MM.1S (cell line): Measurements from ENCODE around the gene CMPK2.
A peak's percentile ranks its signal among the peaks of the same experiment; 100 is the strongest.

Experiments
- DNase-seq: peaks from one replicate; pipeline ENCODE4 v3.0.0-alpha.2; 2015
- H2AFZ ChIP-seq: fragments of 300-600 bp; sonication (generic); 2 replicates; pipeline ENCODE4 v1.6.0; 2016; ENCODE audit warnings: antibody characterized with exemption, low read length
- H3F3A ChIP-seq: fragments of 300-600 bp; sonication (generic); 2 replicates; pipeline ENCODE4 v1.6.1; 2016; ENCODE audit warnings: mild to moderate bottlenecking, antibody characterized with exemption, low read length, moderate library complexity, mixed read lengths; ENCODE audit not compliant: insufficient read depth
- H3K27ac ChIP-seq: fragments of 300-600 bp; sonication (generic); 2 replicates; pipeline ENCODE4 v1.5.1; 2016; ENCODE audit warnings: mild to moderate bottlenecking, low read length
- H3K27me3 ChIP-seq: fragments of 300-600 bp; sonication (generic); replicated peaks from 2 replicates; pipeline ENCODE4 v1.6.0; 2016; ENCODE audit warnings: low read length; ENCODE audit not compliant: insufficient read depth
- H3K36me3 ChIP-seq: fragments of 300-600 bp; sonication (generic); replicated peaks from 2 replicates; pipeline ENCODE4 v1.6.1; 2016; ENCODE audit warnings: mild to moderate bottlenecking, low read length, mixed read lengths; ENCODE audit not compliant: insufficient read depth
- H3K4me1 ChIP-seq: fragments of 300-600 bp; sonication (generic); 2 replicates; pipeline ENCODE4 v1.6.1; 2016; ENCODE audit warnings: low read length, mixed read lengths
- H3K4me2 ChIP-seq: fragments of 300-600 bp; sonication (generic); 2 replicates; pipeline ENCODE4 v1.6.0; 2016; ENCODE audit warnings: low read depth, low read length
- H3K4me3 ChIP-seq: fragments of 300-600 bp; sonication (generic); 2 replicates; pipeline ENCODE4 v1.5.1; 2016; ENCODE audit warnings: low read length, mixed read lengths
- H3K79me2 ChIP-seq: fragments of 300-600 bp; sonication (generic); 2 replicates; pipeline ENCODE4 v1.6.1; 2016; ENCODE audit warnings: mixed run types, low read length, mixed read lengths
- H3K9ac ChIP-seq: fragments of 300-600 bp; sonication (generic); 2 replicates; pipeline ENCODE4 v1.6.1; 2016; ENCODE audit warnings: low read length, mixed read lengths
- H3K9me2 ChIP-seq: fragments of 300-600 bp; sonication (generic); replicated peaks from 2 replicates; pipeline ENCODE4 v1.6.1; 2016; ENCODE audit warnings: mild to moderate bottlenecking, low read length, mixed read lengths; ENCODE audit not compliant: insufficient read depth
- H3K9me3 ChIP-seq: fragments of 300-600 bp; sonication (generic); replicated peaks from 2 replicates; pipeline ENCODE4 v1.6.1; 2016; ENCODE audit warnings: mild to moderate bottlenecking, low read length, mixed read lengths; ENCODE audit not compliant: insufficient read depth
- H4K20me1 ChIP-seq: fragments of 300-600 bp; sonication (generic); 2 replicates; pipeline ENCODE4 v1.6.1; 2016; ENCODE audit warnings: mild to moderate bottlenecking, low read length, moderate library complexity, mixed read lengths; ENCODE audit not compliant: insufficient read depth
- EZH2 ChIP-seq: fragments of 300-600 bp; sonication (generic); optimal IDR thresholded peaks from 2 replicates; pipeline ENCODE3; 2017; ENCODE audit warnings: low read depth, mild to moderate bottlenecking, antibody characterized with exemption, low read length, mixed read lengths
- EZH2phosphoT487 ChIP-seq: fragments of 300-600 bp; sonication (generic); IDR thresholded peaks from 2 replicates; pipeline ENCODE4 v1.6.1; 2018; ENCODE audit warnings: antibody characterized with exemption, low read length
- TF ChIP-seq, protein P1 (sequence below): fragments of 300-600 bp; sonication (generic); IDR thresholded peaks from 2 replicates; pipeline ENCODE4 v1.5.1; 2016; ENCODE audit warnings: antibody characterized with exemption, low read length, mixed read lengths

CMPK2 gene

DNA sequence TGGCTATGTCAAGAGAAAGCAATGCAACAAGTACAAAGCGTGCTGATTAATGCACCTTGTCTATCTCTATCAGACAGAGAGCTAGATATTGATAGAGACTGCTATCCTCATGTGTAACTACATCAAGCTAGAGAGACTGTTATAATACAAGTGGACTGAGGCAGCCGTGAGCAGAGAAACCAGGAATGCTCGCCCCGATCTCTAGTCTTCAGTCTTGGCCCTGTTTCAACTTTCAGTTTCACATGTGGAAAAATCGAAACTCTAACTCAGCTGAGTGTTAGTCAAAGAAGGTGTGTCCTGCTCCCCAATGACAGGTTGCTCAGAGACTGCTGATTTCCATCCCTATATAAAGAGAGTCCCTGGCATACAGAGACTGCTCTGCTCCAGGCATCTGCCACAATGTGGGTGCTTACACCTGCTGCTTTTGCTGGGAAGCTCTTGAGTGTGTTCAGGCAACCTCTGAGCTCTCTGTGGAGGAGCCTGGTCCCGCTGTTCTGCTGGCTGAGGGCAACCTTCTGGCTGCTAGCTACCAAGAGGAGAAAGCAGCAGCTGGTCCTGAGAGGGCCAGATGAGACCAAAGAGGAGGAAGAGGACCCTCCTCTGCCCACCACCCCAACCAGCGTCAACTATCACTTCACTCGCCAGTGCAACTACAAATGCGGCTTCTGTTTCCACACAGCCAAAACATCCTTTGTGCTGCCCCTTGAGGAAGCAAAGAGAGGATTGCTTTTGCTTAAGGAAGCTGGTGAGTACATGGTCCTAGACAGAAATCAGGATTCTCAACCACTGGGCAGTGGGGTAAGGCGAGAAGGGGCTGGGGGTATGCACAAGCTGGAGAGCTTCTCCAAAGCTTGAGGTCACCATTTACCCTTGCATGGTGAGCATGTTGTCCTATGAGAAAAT, 11.9 kb upstream of the CMPK2 start, which contains the start of gene RSAD2:
Gene RSAD2, plus strand, starts transcription at position 376 of the 903 bp plus-strand sequence. Its CDS starts 24 bp downstream, at position 400.
- TF ChIP-seq, protein P1, sequence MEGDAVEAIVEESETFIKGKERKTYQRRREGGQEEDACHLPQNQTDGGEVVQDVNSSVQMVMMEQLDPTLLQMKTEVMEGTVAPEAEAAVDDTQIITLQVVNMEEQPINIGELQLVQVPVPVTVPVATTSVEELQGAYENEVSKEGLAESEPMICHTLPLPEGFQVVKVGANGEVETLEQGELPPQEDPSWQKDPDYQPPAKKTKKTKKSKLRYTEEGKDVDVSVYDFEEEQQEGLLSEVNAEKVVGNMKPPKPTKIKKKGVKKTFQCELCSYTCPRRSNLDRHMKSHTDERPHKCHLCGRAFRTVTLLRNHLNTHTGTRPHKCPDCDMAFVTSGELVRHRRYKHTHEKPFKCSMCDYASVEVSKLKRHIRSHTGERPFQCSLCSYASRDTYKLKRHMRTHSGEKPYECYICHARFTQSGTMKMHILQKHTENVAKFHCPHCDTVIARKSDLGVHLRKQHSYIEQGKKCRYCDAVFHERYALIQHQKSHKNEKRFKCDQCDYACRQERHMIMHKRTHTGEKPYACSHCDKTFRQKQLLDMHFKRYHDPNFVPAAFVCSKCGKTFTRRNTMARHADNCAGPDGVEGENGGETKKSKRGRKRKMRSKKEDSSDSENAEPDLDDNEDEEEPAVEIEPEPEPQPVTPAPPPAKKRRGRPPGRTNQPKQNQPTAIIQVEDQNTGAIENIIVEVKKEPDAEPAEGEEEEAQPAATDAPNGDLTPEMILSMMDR = no peak
- TF ChIP-seq EZH2phosphoT487 (no peak), EZH2 (no peak)
- no peaks in the 10 kb centered on the region for H3K27me3 ChIP-seq
- H3K4me2 ChIP-seq = peak within 1 kb of the TSS; percentile 84
- no peaks in the 10 kb centered on the region for H3K79me2 ChIP-seq
- peak; percentile 79 for DNase-seq
- H2AFZ ChIP-seq = no peak within 1 kb of the TSS
- H3K9me2 ChIP-seq = no peaks in the 10 kb centered on the region
- H3K9ac ChIP-seq = no peak within 1 kb of the TSS
- no peaks in the 10 kb centered on the region for H4K20me1 ChIP-seq
- no peaks in the 10 kb centered on the region for H3K36me3 ChIP-seq
- peaks cover 17% of the 10 kb centered on the region for H3K4me1 ChIP-seq
- peaks cover 8% of the 10 kb centered on the region for H3F3A ChIP-seq
- H3K9me3 ChIP-seq = no peaks in the 10 kb centered on the region
- no peak within 1 kb of the TSS for H3K27ac ChIP-seq
- peak within 1 kb of the TSS; percentile 25 for H3K4me3 ChIP-seq

DNA sequence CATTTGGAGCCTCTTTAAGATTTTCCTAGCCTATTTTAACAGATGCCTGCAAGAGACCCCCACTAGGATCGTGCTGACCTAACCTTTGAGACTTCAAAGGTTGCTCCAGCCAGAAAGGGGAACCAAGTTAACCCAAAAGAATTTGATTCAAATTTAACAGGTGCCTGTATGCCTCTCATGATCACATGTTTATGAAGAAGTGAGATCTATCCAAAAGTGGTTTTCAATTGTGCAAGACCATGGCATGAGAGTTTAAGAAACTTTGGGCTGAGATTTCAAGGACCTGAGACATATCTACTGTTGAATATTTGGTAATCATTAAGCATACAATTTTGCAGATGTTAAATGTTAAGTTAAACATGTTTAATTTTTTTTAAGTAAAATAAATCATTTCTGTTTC, 10.6 kb upstream of the CMPK2 start:
- no peak overlapping the region for H3K4me3 ChIP-seq
- H3K9me2 ChIP-seq = no peaks in the 10 kb centered on the region
- H3K4me2 ChIP-seq = no peak overlapping the region
- no peaks in the 10 kb centered on the region for H3K9me3 ChIP-seq
- H3K4me1 ChIP-seq = peaks cover 17% of the 10 kb centered on the region
- TF ChIP-seq EZH2phosphoT487 (no peak), EZH2 (no peak)
- TF ChIP-seq, protein P1 = no peak
- H3K27me3 ChIP-seq = 0 out of 2 replicates have a peak, but pooled peaks cover 4% of the 10 kb centered on the region
- H3K27ac ChIP-seq = no peak overlapping the region
- peaks cover 8% of the 10 kb centered on the region for H3F3A ChIP-seq
- no peak overlapping the region for H2AFZ ChIP-seq
- H4K20me1 ChIP-seq = no peaks in the 10 kb centered on the region
- no peak overlapping the region for H3K9ac ChIP-seq
- H3K36me3 ChIP-seq = no peaks in the 10 kb centered on the region
- DNase-seq = no peak
- no peaks in the 10 kb centered on the region for H3K79me2 ChIP-seq

DNA sequence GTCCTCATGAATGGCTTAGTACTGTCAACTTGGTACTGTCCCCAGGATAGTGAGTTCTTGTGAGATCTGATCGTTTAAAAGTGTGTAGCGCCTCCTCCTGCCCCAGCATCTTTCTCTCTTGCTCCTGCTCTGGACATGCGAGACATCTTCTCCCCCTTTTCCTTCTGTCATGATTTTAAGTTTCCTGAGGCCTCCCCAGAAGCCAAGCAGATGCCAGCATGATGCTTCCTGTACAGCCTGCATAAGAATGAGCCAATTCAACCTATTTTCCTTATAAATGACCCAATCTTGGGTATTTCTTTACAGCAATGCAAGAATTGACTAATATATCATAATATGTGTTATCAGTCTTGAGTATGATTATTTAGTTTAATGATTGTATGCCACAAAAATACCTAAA, 8.3 kb upstream of the CMPK2 start:
- H3K4me1 ChIP-seq = peaks cover 17% of the 10 kb centered on the region
- 0 out of 2 replicates have a peak, but pooled peaks cover 4% of the 10 kb centered on the region for H3K27me3 ChIP-seq
- TF ChIP-seq, protein P1 = no peak
- TF ChIP-seq EZH2phosphoT487 (no peak), EZH2 (no peak)
- H3K79me2 ChIP-seq = no peaks in the 10 kb centered on the region
- H3K9me2 ChIP-seq = no peaks in the 10 kb centered on the region
- no peak overlapping the region for H3K9ac ChIP-seq
- no peak overlapping the region for H2AFZ ChIP-seq
- no peaks in the 10 kb centered on the region for H4K20me1 ChIP-seq
- peaks cover 8% of the 10 kb centered on the region for H3F3A ChIP-seq
- no peak for DNase-seq
- no peaks in the 10 kb centered on the region for H3K9me3 ChIP-seq
- no peaks in the 10 kb centered on the region for H3K36me3 ChIP-seq
- no peak overlapping the region for H3K4me3 ChIP-seq
- no peak overlapping the region for H3K27ac ChIP-seq
- no peak overlapping the region for H3K4me2 ChIP-seq
